Measurements from ENCODE around the gene CPLX3. TPM values are rescaled to one million over a fixed set of nuclear protein-coding genes. Genes with fewer than 3 reads are reported as not detected.

The CPLX3 gene
- total RNA-seq, 2 experiments from 2014 or later = 0.17 to 0.28 TPM

GRCh38 chr15:74799856-74800558 is 26.4 kb upstream of the CPLX3 start:
- H3K9me3 Mint-ChIP-seq = no peaks in the 10 kb centered on the region
- H3K4me1 Mint-ChIP-seq = peaks cover 33% of the 10 kb centered on the region
- H3K36me3 Mint-ChIP-seq = peaks cover 18% of the 10 kb centered on the region
- peak overlapping the region; percentile 76 for H3K27ac Mint-ChIP-seq
- POLR2A ChIA-PET = interaction anchor here (1.4 to 20.1 kb wide), 2 partner anchors 19 to 21 kb away, joined by 4 to 709 read pairs; partner anchors contain the start of gene CSK
- ATAC-seq (ENCODE audit: low read depth) (peak; percentile 80), DNase-seq (peak; percentile 92)
- no peaks in the 10 kb centered on the region for H3K27me3 Mint-ChIP-seq
- no peak overlapping the region for H3K4me3 Mint-ChIP-seq

GRCh38 chr15:74800559-74801094 is 25.8 kb upstream of the CPLX3 start:
- peaks cover 27% of the 10 kb centered on the region for H3K4me1 Mint-ChIP-seq

GRCh38 chr15:74801311-74801997 is 25.0 kb upstream of the CPLX3 start:
- no peaks in the 10 kb centered on the region for H3K27me3 Mint-ChIP-seq
- POLR2A ChIA-PET = interaction anchor here (20.1 kb wide), 1 partner anchor 23 kb away, joined by 709 read pairs; the partner anchor contains the start of gene CSK
- no peak overlapping the region for H3K27ac Mint-ChIP-seq
- DNase-seq = no peak
- H3K4me3 Mint-ChIP-seq = no peak overlapping the region
- peaks cover 25% of the 10 kb centered on the region for H3K4me1 Mint-ChIP-seq
- no peaks in the 10 kb centered on the region for H3K9me3 Mint-ChIP-seq
- H3K36me3 Mint-ChIP-seq = peaks cover 16% of the 10 kb centered on the region
- ATAC-seq (ENCODE audit: low read depth) = no peak

More at GRCh38 chr15:74800559-74801094, 25.8 kb upstream of the CPLX3 start:
- Mint-ChIP-seq H3K4me3 (no peak overlapping the region), H3K9me3 (no peaks in the 10 kb centered on the region), H3K27me3 (no peaks in the 10 kb centered on the region), H3K27ac (no peak overlapping the region), H3K36me3 (peaks cover 18% of the 10 kb centered on the region)
- no peak for DNase-seq
- no peak for ATAC-seq (ENCODE audit: low read depth)
- POLR2A ChIA-PET = interaction anchor here (20.1 kb wide), 1 partner anchor 22 kb away, joined by 709 read pairs; the partner anchor contains the start of gene CSK

- ATAC-seq (ENCODE audit: low read depth) (no peak), DNase-seq (no peak)
- H3K27ac Mint-ChIP-seq = no peak overlapping the region
- H3K27me3 Mint-ChIP-seq = no peaks in the 10 kb centered on the region
- peaks cover 26% of the 10 kb centered on the region for H3K4me1 Mint-ChIP-seq
- H3K36me3 Mint-ChIP-seq = peaks cover 17% of the 10 kb centered on the region
- H3K9me3 Mint-ChIP-seq = no peaks in the 10 kb centered on the region
- no peak overlapping the region for H3K4me3 Mint-ChIP-seq
- POLR2A ChIA-PET = interaction anchor here (20.1 kb wide), 1 partner anchor 23 kb away, joined by 709 read pairs; the partner anchor contains the start of gene CSK
Observed at GRCh38 chr15:74802290-74802689, 24.1 kb upstream of the CPLX3 start.

DNA sequence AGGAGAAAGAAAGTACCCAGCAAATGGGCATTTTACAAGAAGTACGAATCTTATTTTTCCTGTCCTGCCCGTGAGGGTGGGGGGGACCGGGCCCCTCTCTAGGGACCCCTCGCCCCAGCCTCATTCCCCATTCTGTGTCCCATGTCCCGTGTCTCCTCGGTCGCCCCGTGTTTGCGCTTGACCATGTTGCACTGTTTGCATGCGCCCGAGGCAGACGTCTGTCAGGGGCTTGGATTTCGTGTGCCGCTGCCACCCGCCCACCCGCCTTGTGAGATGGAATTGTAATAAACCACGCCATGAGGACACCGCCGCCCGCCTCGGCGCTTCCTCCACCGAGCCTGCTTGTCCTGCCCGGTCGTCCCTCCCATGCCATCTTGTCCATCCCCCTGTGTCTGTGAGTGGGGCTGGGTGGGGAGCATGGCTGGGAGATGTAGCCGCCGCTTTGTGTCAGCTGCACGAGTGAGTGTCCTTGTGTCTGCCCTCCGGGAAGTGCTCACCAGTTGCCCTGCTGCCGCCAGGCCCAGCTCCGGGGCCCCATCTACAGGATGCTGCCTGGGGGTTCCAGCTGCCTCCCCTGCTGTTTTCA is 23.5 kb upstream of the CPLX3 start:
- no peak overlapping the region for H3K27ac Mint-ChIP-seq
- POLR2A ChIA-PET = interaction anchor here (1.0 to 20.1 kb wide), 2 partner anchors 9 to 24 kb away, joined by 4 to 709 read pairs; partner anchors contain the start of gene CSK
- no peak overlapping the region for H3K4me3 Mint-ChIP-seq
- H3K27me3 Mint-ChIP-seq = no peaks in the 10 kb centered on the region
- ATAC-seq (ENCODE audit: low read depth) (no peak), DNase-seq (no peak)
- peaks cover 17% of the 10 kb centered on the region for H3K36me3 Mint-ChIP-seq
- H3K9me3 Mint-ChIP-seq = no peaks in the 10 kb centered on the region
- peaks cover 24% of the 10 kb centered on the region for H3K4me1 Mint-ChIP-seq

DNA sequence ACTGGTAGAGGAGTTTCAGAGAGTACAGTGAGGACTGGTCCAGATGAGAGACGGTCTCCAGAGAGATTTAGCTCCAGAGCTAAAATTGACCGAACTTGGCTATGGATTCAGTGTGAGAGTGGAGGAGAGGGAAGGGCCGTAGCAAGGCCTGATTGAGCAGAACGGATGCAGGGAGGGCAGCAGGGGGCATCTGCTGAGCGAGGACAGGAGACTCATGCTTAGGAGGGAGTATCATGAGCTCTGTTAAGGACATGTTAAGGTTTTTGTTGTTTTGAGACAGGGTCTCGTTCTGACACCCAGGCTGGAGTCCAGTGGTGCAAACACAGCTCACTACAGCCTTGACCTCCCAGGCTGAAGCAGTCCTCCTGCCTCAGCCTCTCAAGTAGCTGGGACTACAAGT is 21.5 kb upstream of the CPLX3 start:
- no peak overlapping the region for H3K4me3 Mint-ChIP-seq

DNA sequence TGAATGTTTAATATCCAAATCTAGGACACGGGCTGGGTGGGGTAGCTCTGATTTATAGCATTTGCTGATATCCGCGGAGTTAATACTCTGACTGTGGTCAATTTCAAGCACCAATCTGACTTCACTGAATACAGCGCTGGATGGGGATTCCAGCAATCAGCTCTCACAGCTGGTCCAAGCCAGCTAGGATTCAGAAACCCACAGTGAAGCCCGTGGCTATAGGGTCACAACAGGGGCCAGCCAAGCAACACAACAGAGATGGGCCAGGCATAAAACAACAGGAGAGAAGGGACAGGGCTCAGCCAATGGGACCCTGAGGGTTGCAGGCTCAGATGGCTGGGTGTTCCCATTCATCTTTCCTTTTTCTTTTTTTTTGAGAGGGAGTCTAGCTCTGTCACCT is 19.1 kb upstream of the CPLX3 start:
- Mint-ChIP-seq H3K36me3 (peaks cover 15% of the 10 kb centered on the region), H3K4me3 (no peak overlapping the region), H3K27ac (no peak overlapping the region), H3K9me3 (no peaks in the 10 kb centered on the region), H3K4me1 (peaks cover 8% of the 10 kb centered on the region), H3K27me3 (no peaks in the 10 kb centered on the region)
- DNase-seq (no peak), ATAC-seq (ENCODE audit: low read depth) (no peak)
- POLR2A ChIA-PET = interaction anchor here (0.6 to 1.3 kb wide), 6 partner anchors 10 to 30 kb away, joined by 3 to 4 read pairs (median 3); no protein-coding TSS in a partner anchor

More for the DNA sequence above, 21.5 kb upstream of the CPLX3 start:
- H3K4me1 Mint-ChIP-seq = peaks cover 11% of the 10 kb centered on the region
- POLR2A ChIA-PET = interaction anchor here (1.2 to 2.2 kb wide), 5 partner anchors 11 to 34 kb away, joined by 3 to 8 read pairs (median 5); no protein-coding TSS in a partner anchor
- no peak for ATAC-seq (ENCODE audit: low read depth)
- H3K9me3 Mint-ChIP-seq = no peaks in the 10 kb centered on the region
- peak overlapping the region; percentile 23 for H3K27ac Mint-ChIP-seq
- no peak for DNase-seq
- H3K27me3 Mint-ChIP-seq = no peaks in the 10 kb centered on the region
- H3K36me3 Mint-ChIP-seq = peaks cover 17% of the 10 kb centered on the region

- DNase-seq = no peak
- POLR2A ChIA-PET = interaction anchor here (0.9 to 1.3 kb wide), 6 partner anchors 13 to 39 kb away, joined by 3 to 5 read pairs (median 3); no protein-coding TSS in a partner anchor
- H3K36me3 Mint-ChIP-seq = peaks cover 13% of the 10 kb centered on the region
- no peak overlapping the region for H3K4me3 Mint-ChIP-seq
- H3K27ac Mint-ChIP-seq = no peak overlapping the region
- H3K9me3 Mint-ChIP-seq = no peaks in the 10 kb centered on the region
- H3K4me1 Mint-ChIP-seq = peaks cover 8% of the 10 kb centered on the region
- peaks cover 2% of the 10 kb centered on the region for H3K27me3 Mint-ChIP-seq
- no peak for ATAC-seq (ENCODE audit: low read depth)
Observed at GRCh38 chr15:74808078-74808839, 18.2 kb upstream of the CPLX3 start.

DNA sequence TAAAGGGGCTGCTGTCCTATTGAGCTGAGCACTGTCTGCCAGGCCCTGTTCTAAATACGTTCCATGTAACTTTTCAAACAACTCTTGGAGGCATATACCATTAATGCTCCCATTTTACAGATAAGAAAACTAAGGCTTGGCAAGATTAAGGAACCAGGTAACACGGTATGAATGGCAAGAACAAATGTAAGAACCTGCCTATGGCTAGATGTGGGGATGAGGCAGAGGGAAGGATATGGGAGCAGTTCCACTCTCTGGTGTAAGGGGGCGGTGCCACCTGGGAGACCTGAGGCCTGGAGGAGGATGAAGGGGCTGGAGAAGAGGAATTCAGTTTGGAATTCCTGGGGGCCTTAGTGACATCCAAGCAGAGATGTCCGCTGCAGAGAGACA is 17.6 kb upstream of the CPLX3 start:
- Mint-ChIP-seq H3K4me1 (peaks cover 8% of the 10 kb centered on the region), H3K27ac (no peak overlapping the region)
- no peak for DNase-seq

DNA sequence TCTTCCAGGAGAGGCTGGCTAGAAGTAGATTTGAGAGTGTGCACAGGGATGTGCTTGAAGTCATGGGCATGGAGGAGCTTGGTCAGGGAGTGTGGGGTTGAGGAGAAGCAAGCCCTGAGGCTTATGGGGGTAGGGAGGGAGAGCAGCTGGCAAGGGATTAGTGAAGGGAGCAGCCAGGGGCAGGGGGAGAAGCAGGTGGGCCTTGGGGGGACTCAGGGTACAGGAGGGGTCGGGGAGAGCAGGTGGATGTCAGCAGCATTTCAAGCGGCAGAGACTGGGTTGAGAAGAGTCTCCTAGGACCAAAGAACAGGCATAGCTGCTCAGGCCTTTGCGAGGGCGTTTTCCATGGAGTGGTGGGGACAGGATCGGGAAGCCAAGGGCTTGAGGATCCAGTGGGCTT is 17.2 kb upstream of the CPLX3 start:
- Mint-ChIP-seq H3K9me3 (no peaks in the 10 kb centered on the region), H3K27me3 (peaks cover 5% of the 10 kb centered on the region), H3K27ac (peak overlapping the region; percentile 45), H3K4me3 (no peak overlapping the region), H3K36me3 (peaks cover 6% of the 10 kb centered on the region), H3K4me1 (peaks cover 8% of the 10 kb centered on the region)
- DNase-seq (no peak), ATAC-seq (ENCODE audit: low read depth) (no peak)
- POLR2A ChIA-PET = no interaction called here

More for the DNA sequence above, 17.6 kb upstream of the CPLX3 start:
- Mint-ChIP-seq H3K36me3 (peaks cover 10% of the 10 kb centered on the region), H3K4me3 (no peak overlapping the region), H3K27me3 (peaks cover 5% of the 10 kb centered on the region), H3K9me3 (no peaks in the 10 kb centered on the region)
- ATAC-seq (ENCODE audit: low read depth) = no peak
- POLR2A ChIA-PET = interaction anchor here (0.9 to 1.0 kb wide), 3 partner anchors 12 to 40 kb away, joined by 3 to 5 read pairs (median 3); no protein-coding TSS in a partner anchor

DNA sequence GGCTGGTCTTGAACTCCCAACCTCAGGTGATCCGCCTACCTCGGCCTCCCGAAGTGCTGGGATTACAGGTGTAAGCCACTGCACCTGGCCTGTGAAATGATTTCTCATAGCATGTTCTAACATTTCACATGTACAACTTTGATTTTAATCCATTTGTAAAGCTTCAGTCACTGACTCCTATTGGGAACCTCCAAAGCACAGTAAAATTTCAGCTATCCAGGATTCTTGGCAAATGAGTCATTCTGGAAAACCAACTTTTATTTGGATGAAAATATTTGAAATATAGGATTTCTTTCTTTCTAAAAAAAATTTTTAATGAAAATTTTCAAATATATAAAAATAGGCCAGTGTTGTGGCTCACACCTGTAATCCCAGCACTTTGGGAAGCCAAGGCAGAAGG is 16.5 kb upstream of the CPLX3 start:
- Mint-ChIP-seq H3K9me3 (no peaks in the 10 kb centered on the region), H3K4me1 (peaks cover 6% of the 10 kb centered on the region), H3K4me3 (no peak overlapping the region), H3K27me3 (peaks cover 5% of the 10 kb centered on the region), H3K36me3 (peaks cover 3% of the 10 kb centered on the region), H3K27ac (no peak overlapping the region)
- ATAC-seq (ENCODE audit: low read depth) (no peak), DNase-seq (no peak)
- POLR2A ChIA-PET = interaction anchor here (0.7 kb wide), 1 partner anchor 32 kb away, joined by 3 read pairs; no protein-coding TSS in a partner anchor

DNA sequence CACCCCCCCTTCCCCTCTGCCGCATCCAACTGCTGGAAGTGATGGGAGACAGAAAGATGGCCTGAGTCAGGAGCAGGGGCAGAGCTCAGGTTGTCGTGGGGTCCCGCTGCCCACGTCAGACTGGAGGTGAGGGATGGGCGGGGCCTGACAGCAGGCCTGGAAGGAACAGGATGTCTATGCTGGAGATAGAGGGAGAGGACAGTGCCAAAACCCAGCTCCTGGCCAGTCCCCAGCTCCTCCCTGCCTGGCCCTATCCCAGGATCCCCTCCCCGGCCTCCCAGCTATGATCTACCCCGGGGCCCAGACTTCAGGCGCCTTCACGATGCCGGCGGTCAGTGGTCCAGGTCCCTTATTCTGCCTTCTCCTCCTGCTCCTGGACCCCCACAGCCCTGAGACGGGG is 13.9 kb upstream of the CPLX3 start, which contains the start of gene LMAN1L:
Gene LMAN1L (plus strand): TSS at position 303 of the 400 bp plus-strand sequence. CDS start 20 bp downstream, at position 323.
- Mint-ChIP-seq H3K27me3 (peaks cover 5% of the 10 kb centered on the region), H3K4me1 (peaks cover 6% of the 10 kb centered on the region), H3K9me3 (no peaks in the 10 kb centered on the region), H3K27ac (no peak within 1 kb of the TSS), H3K4me3 (no peak within 1 kb of the TSS), H3K36me3 (no peaks in the 10 kb centered on the region)
- DNase-seq (no peak), ATAC-seq (ENCODE audit: low read depth) (no peak)
- POLR2A ChIA-PET = no interaction called here

Measured in activated naive CD8-positive, alpha-beta T cell treated with anti-CD3 and anti-CD28 coated beads, Interleukin-2, amount 10 ng/mL, durations not matched to agents 7 days and 5 days (primary cell).